GM19043 (cell line): ENCODE results near the gene TMEM89.

Experiments used
- ATAC-seq: cut with Tn5 transposase; IDR thresholded peaks from one replicate; pipeline ENCODE4 v1.9.1; 2021; ENCODE audit warnings: low read depth; ENCODE audit not compliant: unreplicated experiment

The TMEM89 gene, protein sequence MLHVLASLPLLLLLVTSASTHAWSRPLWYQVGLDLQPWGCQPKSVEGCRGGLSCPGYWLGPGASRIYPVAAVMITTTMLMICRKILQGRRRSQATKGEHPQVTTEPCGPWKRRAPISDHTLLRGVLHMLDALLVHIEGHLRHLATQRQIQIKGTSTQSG

DNA sequence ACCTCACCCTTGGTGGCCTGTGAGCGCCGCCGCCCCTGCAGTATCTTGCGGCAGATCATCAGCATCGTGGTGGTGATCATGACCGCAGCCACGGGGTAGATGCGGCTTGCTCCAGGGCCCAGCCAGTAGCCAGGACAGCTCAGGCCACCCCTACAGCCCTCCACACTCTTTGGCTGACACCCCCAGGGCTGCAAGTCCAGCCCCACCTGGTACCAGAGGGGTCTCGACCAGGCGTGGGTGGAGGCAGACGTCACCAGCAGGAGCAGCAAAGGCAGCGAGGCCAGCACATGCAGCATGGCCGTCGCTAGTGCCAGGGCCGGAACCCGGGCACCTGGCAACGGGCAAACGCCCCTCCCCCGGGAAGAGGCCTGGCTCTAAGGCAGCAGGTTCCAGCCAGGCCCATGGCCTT is at the start of gene TMEM89:
TMEM89 (minus strand) TSS at position 309 of the 409 bp plus-strand sequence; CDS start at position 296, 13 bp downstream.
- ATAC-seq: no peak

DNA sequence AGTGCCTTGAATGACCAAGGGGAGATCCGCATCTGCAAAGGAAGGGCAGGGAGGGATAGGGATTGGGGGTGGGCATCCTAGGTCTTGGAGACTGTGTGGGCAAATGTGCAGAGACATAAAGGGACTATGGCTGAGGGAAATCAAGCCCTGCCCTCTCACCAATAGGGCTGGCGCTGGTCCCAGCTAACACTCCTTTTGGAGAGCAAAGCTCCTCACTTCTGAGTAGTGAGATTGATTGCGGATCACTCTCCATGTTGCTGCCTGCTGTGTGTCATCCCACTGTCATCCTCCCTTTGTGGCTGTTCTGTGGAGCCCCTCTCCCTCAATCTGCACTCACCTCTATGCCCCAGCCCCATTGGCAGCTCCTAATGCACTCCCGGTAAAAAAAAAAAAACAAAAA is 43.4 kb upstream of the TMEM89 start:
- ATAC-seq: no peak

DNA sequence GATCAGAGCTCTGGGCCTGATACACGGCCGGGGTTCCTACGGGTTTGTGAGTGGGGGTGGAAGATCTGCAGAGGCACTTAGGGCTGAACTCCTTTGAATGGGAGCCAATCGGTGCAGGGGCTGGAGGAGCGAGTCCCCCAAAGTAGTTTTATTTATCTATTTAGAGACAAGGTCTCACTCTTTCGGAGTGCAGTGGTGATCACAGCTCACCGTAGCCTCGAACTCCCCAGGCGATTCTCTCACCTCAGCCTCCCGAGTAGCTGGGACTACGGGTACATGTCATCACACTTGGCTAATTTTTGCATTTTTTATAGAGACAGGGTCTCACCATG is 42.7 kb upstream of the TMEM89 start:
- ATAC-seq: no peak

DNA sequence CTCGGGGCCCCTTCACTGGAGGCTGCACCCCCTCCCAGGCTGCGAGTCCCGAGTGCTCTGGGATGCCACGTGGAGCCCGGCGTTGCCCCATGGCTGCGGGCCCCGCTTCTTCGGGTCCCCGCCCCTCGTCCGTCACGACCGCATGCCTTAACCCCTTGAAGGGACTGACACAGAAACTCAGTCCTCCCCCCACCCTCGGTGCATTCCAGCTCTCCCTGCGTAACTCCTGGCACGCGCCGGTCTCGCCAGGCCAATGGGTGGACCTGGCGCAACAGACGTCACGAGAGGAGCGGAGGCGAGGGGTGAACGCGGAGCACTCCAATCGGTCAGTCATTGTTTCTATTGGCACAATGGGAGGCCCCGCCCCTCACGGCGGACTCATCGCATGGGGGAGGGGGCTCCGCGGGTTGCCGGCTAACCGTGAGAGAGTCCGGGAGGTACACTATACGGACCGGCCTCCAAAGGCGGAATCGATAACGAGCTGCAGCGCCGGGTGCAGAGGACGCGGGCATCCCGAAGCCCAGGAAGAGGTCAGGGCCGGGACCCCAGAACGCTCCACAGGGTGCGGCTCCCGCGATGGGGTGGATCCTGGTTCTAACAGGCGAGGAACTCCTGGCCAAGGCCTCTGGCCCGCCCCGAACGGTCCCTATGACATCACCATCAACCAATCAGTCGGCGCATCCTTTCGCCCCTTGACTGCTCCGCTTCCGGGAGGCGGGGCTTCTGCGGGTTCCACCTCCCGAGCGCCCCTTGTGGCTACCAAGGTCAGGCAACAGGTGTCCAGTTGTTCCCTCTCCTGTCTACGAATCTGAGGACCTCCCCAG is 42.1 kb upstream of the TMEM89 start:
- peak; percentile 91 for ATAC-seq

DNA sequence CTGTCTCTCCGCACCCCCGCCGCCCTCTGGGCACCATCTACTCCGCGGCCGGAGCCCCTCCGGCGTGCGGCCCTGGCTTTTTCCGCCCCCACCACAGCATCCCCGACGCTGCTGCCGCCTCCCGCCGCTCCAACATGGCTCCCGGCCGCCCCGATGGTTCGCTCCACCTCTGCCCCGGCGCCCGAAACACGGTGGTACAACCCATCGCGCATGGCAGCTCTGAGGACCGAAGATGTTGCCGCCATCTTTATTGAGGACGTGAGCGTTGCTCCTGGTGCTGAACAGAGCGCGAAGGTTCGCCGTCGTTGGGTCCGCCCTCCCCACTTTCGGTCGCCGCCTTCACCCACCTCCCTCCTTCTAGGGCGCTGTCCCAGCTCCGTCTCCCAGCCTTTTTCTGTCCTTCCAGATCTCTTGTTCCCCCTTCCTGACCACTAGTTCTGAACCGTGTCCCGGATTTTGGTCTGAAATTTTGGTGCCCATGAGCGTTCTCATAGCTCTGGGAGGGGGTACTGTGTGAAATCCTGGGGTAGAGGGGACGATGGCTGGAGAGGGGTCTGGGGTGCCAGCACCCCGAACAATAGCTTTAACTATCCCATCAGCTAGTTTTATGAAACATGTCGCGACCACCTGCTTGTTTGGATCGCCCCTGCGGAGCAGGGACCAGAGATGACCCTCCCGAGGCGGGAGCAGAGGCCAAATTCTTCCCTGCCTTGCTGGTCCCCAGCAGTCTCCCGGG is 41.4 kb upstream of the TMEM89 start, which contains the start of gene CELSR3:
CELSR3 (minus strand) TSS at position 134 of the 736 bp plus-strand sequence. CDS start 252 bp downstream, outside the sequence.
- ATAC-seq: no peak

DNA sequence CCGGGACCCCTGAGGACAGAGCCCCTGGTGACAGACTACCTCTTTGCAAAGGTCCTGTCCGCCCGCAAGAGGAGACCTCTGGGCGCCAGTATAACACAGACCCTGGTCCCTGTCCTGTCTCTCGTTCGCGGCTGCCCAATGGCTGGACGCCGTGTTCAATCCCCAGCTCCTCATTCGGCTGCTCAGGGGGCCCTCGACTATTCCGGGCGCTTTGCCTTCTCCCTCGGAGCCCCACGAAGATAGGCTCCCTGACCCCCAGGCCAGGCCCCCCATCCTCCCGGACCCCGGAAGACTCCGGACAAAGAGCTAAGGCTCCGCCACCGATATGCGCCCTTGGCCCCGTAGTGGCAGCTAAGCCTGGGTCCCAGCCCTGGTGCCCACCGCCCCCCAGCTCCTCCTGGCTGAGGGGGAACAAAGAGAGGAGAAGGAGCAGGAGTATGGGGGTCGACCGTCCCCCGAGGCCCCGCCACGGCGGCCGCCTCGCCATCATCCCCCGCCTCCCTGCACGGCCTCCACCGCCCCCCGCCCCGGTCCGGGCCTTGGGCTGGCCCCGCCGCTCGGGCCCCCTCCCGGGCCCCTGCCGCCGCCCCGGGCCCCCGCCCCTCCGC is 40.7 kb upstream of the TMEM89 start:
- ATAC-seq: no peak

DNA sequence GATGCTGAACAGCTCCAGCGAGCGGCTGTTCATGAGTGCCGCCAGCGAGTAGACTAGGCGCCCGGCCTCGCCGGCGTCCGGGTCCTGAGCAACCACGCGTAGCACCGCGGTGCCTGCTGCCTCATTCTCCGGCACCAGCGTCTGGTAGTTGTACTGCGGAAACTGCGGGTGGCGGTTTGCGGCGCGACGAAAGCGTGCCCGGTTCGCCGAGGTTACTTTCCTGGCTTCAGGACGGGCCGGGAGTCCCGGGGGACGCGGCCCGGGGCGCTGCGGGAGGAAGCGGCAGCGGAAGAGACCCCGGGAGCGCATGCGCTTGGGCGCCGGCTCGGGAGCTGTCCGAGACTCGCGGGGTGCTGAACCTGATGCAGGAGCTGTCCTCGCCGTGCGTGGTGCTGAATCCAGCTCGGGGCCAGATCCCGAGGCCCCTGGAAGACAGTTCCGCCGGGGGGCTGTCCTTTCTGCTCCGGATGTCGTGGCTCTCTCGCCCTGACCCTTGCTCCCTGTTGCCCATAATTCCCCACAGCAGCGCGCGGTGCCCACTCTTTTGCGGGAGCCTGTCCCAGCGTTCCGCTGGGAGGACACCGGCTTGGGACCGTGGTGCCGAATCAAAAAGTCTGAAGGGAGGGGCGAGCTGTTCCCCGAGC is 40.1 kb upstream of the TMEM89 start:
- no peak for ATAC-seq

DNA sequence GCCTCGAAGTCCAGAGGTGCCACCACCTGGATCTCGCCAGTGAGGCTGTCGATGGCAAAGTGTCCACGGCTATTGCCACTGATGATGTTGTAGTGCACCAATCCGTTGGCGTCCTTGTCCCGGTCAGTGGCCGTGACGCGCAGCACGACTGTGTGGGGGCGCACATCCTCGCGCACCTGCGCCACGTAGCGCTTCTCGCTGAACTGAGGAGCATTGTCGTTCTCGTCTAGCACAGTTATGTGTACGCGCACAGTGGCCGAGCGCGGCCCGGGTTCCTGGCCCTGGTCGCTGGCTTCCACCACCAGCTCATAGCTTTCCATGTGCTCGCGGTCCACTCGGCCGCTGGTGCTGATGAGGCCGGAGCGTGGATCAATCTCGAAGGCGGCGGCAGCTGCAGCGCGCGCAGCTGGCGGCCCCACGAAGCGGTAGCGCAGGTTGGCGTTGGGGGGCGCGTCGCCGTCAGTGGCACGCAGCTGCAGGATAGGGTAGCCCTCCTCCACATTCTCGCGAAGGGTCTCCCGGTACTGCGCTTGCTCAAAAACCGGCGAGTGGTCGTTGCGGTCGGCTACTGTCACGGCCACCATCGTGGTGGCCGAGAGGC is 39.3 kb upstream of the TMEM89 start:
- ATAC-seq: no peak

DNA sequence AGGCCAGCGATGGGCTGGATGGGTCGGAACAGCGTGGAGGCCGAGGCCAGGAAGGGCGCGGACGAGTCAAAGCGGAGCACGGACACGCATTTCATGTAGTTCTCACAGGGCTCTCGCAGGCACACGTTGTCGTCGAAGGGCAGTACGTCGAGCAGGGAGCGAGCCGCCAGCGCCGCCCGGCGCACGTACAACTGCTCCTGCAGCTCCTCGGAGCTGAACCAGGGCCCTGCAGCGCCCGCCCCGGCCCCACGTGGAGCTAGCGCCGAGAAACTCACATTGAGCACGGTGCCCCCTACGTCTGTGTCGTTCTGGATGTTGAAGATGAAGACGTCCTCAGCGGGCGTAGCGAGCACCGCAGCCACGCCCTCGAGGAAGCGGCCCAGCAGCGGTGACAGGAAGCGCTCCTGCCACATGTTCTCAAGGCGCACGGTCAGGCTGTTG is 35.3 kb upstream of the TMEM89 start:
- no peak for ATAC-seq

DNA sequence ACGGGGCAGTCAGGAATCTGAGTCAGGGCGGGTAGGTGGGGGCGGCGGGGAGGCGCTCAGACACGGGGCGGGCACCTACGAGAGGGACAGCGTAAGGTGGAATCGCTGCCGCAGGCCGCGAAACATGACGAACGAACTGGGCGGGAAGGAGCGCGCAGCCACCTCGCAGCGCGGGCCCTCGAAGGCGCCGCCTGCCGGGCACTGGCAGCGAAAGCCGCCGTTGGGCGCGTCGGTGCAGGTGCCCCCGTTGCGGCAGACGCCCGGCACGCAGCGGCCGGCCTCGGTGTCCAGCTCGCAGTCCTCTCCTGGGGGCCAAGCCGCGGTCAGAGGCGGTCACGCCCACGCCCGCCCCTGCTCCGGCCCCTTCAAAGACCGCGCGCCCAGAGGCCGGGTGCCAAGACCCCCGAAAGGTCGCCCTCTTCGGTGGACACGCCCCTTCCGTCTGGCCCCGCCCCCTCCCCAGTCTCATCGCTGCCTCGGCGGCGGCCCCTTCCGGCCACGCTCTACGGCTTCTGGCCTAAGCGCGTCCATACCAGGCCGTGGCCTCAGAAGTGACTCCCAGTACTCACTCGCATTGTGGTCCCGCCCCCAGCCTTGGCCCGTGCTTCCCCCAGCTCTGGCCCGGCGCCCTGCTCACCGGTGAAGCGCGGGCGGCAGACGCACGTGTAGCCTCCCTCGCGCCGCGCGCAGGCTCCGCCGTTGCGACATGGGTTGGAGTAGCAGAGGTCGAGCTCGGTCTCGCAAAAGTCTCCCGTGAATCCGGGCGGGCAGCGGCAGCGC is 34.7 kb upstream of the TMEM89 start:
- peak; percentile 48 for ATAC-seq

DNA sequence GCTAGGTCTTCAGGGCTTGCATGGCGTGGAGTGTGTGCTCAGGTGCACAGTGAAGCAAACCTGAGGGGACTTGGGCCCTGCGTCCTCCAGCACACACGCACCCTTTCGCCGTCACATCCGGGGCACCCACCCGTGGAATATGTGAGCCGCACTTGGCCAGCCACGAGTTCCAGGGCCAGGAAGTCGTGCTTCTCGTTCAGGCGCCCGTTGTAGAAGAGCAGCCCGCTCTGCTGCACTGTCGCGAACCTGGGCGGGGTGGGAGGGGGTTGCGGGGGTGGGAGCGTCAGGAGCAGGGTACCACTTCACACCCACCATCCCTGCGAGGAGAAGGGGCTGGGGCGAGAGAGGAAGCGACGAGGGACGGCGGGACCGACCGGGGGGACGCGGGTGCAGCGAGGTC is 34.0 kb upstream of the TMEM89 start:
- ATAC-seq: no peak

DNA sequence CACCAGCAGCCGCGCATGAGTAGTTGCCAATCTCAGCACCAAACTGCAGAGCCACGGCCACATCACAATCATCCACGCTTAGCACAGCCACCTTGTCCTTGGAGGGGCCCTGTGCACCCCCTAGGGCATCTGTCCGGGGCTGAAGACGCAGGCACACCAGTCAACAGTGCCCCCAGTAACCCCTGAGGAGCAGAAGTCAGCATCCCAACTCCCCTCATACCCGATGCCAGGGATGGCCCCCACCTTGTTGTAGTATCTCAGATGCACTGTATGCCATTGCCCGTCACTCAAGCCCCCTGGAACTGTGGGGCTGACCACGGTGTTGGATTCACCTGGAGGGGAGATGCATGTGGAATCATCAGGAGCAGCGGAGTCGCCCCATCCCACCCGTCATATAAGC is 33.5 kb upstream of the TMEM89 start:
- ATAC-seq: no peak

DNA sequence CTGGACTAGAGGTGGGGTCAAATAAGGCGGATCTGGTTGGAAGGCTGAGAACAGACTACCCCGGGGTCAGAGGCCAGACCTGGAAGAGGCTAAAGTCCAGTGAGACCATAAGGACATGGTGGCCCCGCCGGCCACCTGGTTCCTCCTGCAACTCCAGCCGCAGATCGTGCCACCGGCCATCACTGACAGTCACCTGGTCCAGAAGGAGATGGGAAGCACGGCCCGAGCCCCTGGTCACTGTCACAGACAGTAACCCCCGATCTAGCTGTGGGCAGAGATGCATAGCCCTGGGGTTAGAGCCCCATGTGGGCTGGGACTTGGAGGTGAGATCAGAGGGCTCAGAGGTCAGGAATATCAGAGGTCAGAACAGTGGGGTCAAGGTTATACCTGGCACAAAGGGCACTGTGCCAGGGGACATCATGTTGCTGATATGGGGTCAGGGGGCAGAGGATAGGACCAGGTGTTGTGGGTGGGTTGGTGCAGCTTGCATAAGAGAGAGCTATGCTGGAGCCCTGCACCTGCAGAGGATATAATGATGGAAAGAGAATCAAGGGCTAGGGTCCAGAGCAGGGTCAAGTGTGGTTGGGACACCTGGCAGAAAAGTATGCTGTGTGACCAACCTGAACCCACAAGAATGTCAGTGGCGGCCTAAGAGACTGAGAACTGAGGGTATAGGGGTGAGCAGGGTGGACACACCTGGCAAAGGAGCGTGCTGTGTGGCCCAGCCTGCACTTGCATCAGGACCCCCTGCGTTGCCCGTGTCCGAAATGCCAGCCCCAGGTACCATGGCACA is 31.6 kb upstream of the TMEM89 start:
- ATAC-seq: no peak

DNA sequence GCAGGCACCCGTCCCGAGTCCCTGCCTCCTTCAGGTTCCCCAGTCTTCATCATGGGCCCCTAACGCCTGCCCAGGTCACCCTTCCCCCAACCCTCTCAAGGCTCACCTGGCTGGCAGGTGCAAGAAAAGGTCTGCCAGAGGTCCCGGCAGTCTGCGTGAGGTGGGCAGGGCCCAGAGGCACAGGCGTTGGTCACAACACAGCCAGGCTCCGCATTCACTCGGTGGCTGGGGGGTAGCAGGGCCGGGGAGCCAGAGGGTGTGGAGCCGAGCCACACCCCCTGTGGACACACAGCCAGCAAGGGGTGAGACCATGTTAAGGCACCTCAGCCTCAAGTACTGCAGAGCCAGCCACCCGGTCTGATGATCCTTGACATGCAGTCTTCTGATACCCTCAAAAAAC is 30.2 kb upstream of the TMEM89 start:
- no peak for ATAC-seq

DNA sequence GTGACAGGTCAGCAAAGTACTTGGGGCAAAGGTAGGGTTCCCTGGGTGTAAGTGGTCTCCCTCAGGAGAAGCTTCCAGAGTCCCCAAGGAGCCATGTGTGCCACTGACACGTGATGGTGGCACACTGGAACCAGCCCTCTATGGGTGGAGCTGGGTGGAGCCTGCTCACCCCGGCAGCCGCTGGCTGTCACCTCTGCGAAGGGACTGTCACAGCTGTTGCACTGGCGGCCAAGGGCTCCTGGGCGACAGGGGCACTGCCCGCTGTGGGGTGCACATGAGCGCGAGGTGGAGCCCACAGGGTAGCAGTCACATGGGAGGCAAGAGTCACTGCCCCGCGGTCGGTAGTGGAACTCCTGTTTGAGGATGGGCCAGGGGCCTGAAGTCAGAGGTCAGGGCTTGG is 29.2 kb upstream of the TMEM89 start:
- no peak for ATAC-seq

DNA sequence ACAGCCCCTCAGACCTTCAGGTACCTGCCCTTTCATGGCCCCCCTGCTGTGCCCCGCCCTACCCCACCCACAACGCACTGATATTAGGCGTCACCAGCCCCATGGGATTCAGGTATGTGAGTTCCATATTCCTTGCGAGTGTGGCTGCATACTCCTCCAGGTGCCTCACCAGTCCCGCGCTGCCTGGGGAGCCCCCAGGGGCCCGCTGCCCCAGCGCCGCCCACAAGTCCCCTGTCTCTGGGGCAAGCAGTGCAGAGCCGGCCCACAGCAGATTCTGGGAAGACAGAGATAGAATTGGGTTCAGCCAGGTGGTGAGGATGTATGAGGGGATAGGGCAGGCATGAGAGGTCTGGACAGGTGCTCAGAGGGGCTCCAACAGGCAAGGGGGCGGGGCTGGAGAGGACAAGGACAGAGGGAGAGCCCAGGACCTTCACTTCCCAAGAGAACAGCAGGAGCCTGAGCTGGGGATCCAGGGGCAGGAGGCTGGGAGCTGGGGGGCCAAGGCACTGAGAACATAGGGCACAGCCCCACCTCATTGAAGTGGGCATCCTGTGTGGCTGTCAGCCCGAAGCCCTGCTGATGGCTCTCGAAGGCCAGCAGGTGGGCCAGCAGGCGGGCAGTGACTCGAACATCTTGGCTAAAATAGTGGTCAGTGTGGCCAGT is 26.8 kb upstream of the TMEM89 start:
- ATAC-seq: no peak

DNA sequence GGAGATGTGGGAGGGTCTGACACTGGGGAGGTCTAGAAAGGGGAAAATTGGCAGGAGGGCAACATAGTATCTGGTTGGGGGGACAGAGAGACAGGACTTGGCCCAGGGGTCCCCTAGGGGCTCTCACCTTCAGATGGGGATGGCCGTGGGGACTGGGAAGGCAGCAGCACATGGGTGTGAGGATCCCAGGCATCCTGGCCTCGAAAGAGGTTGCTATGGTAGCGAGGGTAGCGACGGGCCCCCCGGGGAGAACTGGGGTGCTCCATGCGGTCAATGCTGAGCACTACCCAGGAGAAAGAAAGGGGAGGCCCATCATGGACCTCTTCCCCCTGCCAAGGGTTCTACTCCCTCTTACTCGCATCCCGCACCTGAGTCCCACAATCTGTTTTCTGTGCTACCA is 26.1 kb upstream of the TMEM89 start:
- ATAC-seq: no peak
